ENCODE data around the gene PNMA8B.

- TF ChIP-seq CTCF (IDR thresholded peaks at IDR 0.05): no peak
- no peak for TF ChIP-seq EZH2phosphoT487 (IDR thresholded peaks at IDR 0.05)
Observed at GRCh38 chr19:46490774-46491173, 4.9 kb downstream of the PNMA8B start.
